ENCODE results near the gene PCSK6.
"Not testable (repeated sequence)": the region's sequence is repeated elsewhere in the genome, so short reads cannot be mapped to it uniquely, and the experiment has no call there.

Gene PCSK6

DNA sequence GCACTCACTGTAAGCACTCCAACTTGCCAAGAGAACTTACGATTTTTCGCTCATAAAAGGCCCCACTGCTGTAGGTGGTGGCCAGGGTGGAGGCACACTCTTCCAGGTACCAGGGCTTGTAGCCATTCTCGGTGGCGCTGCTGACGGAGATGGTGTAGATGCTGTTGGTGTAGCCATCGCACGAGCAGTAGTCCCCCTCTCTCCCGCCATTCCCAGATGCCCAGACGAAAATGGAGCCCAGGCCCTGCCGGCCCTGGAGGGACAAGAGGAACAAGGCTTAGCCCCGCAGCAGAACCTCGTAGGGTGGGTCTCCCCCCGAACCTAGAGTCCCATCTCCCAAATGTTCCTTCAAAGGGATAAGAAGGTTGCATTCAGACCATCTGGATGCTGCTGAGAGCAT is 96.3 kb downstream of the PCSK6 start:
- peak in 1 of 10 donors; percentile 65 for DNase-seq
- intact Hi-C loops (cut with DNase I) = no loop called here

DNA sequence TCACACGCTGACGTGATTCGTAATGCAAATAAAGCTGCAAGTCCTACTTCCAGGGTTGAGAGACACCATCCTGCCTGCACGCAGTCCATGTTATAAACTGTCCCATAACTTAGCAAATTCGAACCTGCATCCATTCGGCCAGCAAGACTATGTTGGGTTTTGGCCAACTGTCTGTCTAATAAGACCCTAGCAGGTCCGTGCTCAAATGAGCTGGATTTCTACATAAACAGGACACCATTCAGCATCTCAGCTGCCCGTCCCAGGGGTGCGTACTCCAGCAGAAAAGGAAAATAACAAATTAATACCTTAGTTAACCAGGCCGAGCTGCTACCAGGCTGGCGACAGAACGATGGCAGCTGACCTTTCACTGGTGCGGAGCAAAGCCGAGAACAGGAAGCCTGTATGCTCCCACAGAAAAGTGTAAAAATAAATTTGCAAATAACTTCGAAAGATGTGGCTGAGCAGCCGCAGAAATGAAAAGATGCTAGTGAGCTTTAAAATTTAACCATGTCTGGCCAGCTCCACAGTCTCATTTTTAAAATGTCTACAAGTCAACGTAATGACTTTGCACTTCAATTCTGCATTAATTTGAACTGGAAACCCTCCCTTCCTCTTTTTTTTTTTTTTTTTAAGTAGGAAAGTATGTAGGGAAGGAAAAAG is 97.4 kb downstream of the PCSK6 start:
- peak in 1 of 10 donors; percentile 72 for DNase-seq
- intact Hi-C loops (cut with DNase I) = no loop called here

- intact Hi-C loops (cut with DNase I) = no loop called here
- no peak for DNase-seq
Measured at GRCh38 chr15:101391431-101391830, 98.1 kb downstream of the PCSK6 start.

- intact Hi-C loops (cut with DNase I) = no loop called here
- DNase-seq = peak in 1 of 10 donors; percentile 52
Measured at GRCh38 chr15:101390462-101390861, 99.0 kb downstream of the PCSK6 start.

DNA sequence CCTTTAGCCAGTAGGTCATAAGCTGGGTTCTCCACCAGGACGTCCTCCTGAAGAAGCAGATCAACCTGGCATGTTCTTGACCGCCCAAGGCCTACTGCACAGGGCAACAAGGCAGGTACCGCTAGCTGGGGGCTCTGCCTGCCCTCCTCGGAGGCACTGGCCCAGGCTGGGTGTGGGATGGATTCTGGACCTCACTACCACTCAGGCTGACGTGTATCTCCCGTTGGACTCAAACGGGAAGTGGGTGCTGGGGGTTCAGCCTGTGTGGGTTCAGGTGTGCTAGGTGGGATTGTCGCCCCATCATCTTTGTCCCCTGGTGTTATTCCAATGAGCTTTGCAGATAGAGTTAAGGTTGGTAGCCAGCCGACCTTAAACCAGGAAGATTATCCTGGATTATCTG is 99.4 kb downstream of the PCSK6 start:
- peak in 1 of 10 donors; percentile 73 for DNase-seq
- intact Hi-C loops (cut with DNase I) = no loop called here

DNA sequence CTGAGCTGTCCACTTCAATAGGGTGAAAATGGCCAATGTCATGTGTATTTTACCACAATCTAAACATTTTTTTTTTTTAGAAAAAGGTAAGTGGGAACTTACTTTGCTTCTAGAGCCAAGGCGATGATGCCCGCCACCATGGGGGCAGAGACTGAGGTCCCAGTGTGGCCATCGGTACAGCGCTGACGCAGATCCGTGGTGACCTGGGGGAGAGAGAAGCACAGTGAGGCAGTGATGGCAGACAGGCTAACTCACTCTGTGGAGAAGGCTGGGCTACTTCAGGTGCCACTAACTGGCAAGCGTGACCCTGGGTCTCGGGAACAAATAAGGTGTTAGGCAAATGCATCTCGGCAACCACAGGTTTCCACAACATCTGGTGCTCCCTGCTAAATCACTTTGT is 100.1 kb downstream of the PCSK6 start:
- peak in 1 of 10 donors; percentile 77 for DNase-seq

DNA sequence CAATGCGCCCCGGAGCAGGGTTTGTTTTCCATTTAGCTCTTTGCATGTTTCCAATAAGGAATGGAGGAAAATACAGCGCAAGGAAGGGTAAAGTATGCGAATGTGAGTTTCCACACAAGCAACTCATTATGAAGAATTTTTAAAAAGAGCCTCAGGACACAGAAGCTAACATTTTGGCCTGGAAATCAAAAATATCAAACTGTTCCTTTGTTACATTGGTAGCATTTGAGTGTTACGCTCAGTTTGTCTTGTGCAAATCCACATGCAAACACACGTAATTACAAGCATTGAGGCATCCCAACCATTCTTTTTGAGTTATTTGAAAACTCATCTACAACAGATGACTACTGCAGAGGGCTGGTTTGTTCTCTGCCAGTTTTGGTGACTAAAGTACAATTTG is 101.5 kb downstream of the PCSK6 start:
- intact Hi-C loops (cut with DNase I) = no loop called here

More for the DNA sequence above, 100.1 kb downstream of the PCSK6 start:
- intact Hi-C loops (cut with DNase I) = no loop called here

DNA sequence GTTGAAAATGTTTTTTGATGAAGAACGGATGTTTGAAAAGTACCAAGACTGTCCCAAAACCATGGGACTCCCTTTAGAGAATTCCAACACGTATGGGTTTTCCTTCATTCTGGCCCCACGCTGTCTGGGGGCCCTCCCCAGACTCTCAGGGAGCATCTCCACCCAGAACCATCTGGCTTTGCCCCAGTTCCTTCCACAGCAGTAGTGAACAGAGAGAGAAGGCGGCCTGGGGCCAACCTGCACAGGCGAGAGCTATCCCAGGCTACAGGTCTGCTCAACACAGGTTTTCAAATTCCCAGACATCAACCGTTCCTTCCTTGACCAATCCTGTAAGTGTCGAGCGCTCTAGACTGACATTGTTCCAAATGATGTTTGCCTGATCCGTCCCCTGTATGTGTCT is 101.9 kb downstream of the PCSK6 start:
- intact Hi-C loops (cut with DNase I) = no loop called here
- DNase-seq = peak in 1 of 10 donors; percentile 35

More for the DNA sequence above, 101.5 kb downstream of the PCSK6 start:
- no peak for DNase-seq

DNA sequence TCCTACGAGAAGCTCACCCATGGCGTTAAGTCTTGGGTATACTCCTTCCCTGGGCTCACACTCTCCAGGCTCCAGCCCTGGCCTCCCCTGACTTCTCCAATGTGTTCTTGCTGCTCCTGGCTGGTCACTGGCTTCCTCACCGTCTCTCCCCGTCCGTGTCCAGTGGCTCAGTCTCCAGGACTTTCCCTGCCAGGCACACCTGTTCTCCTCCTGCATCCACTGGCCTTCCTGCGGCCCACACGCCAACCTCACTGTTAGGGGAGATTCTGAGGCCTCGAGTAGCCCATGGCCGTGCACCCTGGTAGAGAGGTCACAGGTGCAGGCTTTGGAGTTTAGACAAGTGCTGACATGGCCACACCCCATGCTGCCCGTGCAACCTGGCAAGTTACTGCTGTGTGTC is 102.5 kb downstream of the PCSK6 start:
- DNase-seq = peak in 1 of 10 donors; percentile 47
- intact Hi-C loops (cut with DNase I) = no loop called here

DNA sequence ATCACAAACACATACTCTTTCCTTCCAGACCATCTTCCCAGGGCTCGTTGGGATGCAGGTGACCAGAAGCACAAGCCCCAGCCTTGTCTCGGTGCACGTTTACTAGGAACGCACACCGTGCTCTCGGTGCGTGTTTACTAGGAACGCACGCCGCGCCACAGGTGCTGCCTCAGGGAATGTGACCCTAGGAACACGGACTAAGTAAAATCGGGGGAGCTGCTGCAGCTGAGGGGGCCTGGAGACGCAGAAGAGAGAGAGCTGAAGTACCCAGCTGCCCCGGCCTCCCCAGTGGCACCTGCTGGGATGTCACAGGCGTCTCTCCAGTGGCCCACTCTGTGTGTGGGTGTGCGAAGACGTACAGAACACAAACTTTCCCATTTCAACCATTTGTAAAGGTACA is 103.5 kb downstream of the PCSK6 start:
- intact Hi-C loops (cut with DNase I) = no loop called here

DNA sequence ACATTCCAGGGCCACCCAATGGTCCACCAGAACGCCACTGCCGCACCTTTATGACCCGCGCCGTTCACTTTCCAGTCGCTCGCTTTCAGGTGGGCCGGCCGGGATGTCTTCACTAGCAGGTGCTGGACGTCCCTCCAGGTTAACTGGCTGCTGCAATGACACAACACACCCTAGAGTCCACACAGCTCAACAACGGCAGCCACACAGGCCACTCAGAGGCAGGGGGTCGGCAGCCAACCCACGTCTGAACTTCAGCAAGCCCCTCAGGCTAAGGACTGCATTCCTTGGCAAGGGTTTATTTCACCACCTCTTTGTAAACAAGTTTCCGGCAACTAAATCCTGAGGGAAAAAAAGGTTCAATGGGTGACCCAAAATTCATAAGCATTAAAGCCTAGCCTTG is 105.2 kb downstream of the PCSK6 start:
- DNase-seq = peak in 1 of 10 donors; percentile 69
- intact Hi-C loops (cut with DNase I) = no loop called here

More for the DNA sequence above, 103.5 kb downstream of the PCSK6 start:
- DNase-seq = peak in 1 of 10 donors; percentile 67

DNA sequence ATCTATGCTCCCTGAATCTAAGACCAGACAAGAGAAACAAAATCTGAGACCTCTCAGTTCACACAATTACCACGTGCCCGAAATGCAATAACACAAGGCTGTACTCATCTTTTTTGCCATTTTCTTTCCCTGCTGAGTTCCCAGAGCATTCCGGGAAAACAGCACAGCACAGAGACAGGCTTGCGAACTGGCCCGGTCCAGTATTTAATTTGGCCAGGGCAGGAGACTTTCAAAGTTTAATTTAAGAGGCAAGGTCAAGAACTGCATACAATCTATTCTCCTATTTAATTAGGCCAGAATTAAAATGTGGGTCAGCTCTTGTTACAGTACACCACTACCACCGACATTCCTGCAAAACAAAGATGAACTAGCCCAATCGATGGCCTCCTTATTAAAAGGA is 107.0 kb downstream of the PCSK6 start:
- intact Hi-C loops (cut with DNase I) = no loop called here
- peak in 1 of 10 donors; percentile 18 for DNase-seq

DNA sequence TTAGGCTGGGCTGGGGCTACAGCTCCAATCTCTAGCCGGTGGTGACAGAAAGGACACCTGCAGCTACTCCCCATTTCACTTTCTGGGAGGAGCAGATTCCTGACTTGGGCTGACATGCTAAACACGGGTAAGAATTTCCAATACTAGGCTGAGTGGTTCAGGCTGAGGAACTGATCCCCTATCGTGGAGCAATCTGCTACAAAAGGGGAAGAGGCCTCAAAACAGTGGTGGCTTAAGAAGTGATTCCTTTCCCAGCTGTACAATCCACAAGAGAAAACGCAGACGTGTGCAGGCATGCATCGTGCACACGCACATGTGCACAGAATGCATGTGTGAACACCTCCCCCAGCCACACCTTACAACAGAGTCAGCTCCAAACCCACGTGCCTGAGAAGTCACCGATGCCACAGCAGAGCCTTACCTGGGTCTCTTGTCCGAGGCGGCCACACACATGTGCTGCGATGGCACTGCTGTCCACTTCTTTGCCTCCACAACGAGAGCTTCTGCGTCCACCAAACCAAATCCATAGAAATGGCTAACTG is 107.8 kb downstream of the PCSK6 start:
- intact Hi-C loops (cut with DNase I) = no loop called here
- DNase-seq = no peak

DNA sequence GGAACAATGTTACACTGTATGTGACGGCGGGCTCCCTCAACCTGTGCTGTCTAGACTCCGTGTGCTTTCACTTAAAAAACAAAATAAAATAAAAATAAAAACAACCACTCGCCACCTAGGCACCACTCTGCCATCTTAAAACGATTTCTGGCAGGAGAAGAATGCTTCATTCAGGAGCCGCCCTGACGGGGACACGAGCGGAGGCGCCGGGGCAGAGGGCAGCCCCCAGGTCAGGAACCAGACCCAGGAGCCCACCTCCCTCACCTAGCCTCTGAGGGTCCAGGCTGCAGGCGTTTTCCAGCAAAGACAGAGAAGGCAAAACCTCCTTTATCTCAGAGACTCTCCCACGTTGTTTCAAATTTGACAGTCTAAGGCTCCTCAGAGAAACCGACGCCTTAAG is 109.4 kb downstream of the PCSK6 start:
- intact Hi-C loops (cut with DNase I) = no loop called here
- DNase-seq = no peak

- intact Hi-C loops (cut with DNase I) = no loop called here
Measured at GRCh38 chr15:101379647-101380046, 109.9 kb downstream of the PCSK6 start.

DNA sequence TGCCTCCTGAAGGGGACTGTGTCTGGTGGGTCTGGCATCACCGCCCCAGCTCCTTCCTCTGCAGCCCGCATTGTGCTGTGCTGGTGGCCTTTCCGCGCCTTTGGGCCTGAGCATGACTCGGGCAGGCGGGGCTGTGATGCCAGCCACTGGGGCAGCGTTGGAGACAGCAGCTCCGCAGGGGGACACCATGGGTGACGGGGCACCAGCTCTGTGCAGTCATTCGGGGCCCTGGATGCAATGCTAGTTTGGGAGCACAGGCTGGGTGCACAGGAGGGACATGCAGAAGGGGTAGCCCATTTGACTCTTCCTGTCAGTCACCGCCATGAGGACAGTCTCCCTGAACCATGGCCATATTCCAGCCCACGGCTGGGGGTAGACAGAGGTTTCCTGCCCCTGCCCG is 110.6 kb downstream of the PCSK6 start:
- intact Hi-C loops (cut with DNase I) = no loop called here
- DNase-seq = no peak

More at GRCh38 chr15:101379647-101380046, 109.9 kb downstream of the PCSK6 start:
- peak in 1 of 10 donors; percentile 76 for DNase-seq

DNA sequence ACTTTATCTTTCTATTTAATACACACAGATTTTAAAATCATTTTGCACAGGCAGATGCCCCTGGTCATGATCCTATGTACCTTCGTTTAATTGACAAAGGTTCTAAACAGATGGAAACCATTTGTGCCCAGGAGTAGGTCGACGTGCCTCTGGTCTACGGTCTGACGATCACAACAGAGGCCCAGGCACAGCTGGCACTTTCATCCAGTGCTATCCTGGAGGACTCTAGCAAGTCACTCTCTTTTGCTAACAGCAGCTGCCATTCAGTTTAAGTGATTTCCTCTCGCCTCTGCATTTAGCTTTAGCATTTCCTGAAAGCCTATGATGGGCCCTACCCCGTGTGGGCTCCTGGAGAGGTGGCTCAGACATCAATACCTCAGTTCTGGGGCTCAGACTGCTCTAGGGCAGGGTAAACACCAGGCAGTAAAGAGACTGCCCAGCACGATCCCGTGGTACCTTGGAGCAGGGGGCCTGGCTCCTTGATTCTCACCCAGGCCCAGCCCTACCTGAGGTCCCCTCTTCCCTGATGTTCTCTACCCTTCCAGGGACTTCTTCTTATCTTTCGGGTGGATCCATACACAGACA is 111.2 kb downstream of the PCSK6 start:
- DNase-seq = no peak
- intact Hi-C loops (cut with DNase I) = no loop called here

DNA sequence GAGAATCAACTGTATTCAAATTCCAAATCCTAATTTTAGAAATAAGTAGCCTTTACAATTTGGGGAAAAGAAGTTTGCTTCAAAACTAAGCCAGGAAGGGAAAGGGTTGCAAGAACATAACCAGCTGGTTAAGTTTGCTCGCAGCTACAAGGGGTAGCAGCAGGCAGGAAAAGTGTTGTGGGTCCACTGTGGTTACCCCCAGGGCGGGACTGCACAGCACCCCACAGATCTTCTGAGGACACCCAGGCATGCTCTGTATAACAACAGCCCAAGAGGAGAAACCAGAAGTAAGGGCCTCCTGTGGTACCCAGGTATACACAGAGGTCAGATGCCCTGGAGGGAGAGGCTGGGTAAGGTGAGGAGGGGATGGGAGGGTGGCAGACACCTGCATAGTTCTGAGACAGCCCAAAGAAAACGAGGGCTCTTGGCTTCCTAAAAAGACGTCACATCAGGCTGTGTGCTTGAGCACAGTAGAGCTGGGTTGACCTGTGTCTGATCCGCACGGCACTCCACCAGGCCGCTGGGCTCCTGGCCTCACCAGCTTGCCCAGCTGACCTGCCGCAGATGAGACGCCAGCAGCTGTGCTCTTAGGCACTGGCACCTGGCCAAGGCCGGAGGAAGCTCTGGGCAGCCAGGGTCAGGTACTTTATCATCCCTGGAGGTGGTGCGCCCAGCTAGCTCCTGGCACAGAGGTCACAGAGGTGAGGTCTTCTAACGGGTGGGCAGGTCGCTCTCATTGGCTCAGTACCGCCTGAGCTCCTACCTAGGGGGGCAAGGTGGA is 112.7 kb downstream of the PCSK6 start:
- intact Hi-C loops (cut with DNase I) = no loop called here
- DNase-seq = peak in 1 of 10 donors; percentile 65

- intact Hi-C loops (cut with DNase I) = not testable (repeated sequence)
- peak in 1 of 10 donors; percentile 59 for DNase-seq
Measured at GRCh38 chr15:101375006-101375405, 114.5 kb downstream of the PCSK6 start.

- intact Hi-C loops (cut with DNase I) = no loop called here
- DNase-seq = peak in 1 of 10 donors; percentile 51
Measured at GRCh38 chr15:101374326-101374725, 115.2 kb downstream of the PCSK6 start.

DNA sequence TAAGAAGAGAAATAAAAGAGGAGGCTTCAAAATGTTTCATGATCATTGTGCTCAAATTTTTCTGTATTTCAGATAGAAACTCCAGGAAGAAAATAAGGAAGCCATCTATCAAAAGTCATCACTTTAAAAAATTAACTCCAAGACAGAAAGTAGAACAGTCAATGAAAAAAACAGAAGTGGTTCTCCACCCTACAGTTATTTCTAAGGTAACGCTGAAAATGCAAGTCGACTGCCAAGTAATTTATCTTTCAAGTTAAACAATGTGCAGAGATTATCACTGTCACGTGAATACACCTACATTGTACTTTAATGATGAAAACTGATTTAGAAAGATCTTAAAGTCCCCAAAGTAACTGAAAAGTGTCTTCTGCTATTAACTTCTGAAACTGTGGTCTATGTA is 115.9 kb downstream of the PCSK6 start:
- intact Hi-C loops (cut with DNase I) = no loop called here
- DNase-seq = no peak

Measured in posterior cingulate gyrus (tissue), 11 donors.